Muscle of arm (tissue), 14 donors: ENCODE results near the gene SLC35B3. TPM values are rescaled to one million over a fixed set of nuclear protein-coding genes. Genes with fewer than 3 reads are reported as not detected.
"Not testable (repeated sequence)": the region's sequence is repeated elsewhere in the genome, so short reads cannot be mapped to it uniquely, and the experiment has no call there.

Experiments
- DNase-seq: peaks from one replicate; pipeline ENCODE4 v3.0.0-alpha.2; 2013
- long read RNA-seq, 11 donors: transcript quantifications; one replicate each; lab custom pipeline, GENCODE V29; 2026
- polyA plus RNA-seq, 12 donors: library from polyadenylated mRNA; unstranded; fragments of 120-200 nt; gene quantifications; one replicate each; pipeline ENCODE4 v1.2.1, GENCODE V29; 2013; ENCODE audit not compliant: insufficient read length in 12 of 12

Gene SLC35B3
- polyA plus RNA-seq, result 10 to 100 TPM in 11 of 12 donors, not detected in 1; 12.6 to 27.5 (median 21.4) TPM
- long read RNA-seq, donor 1, partial matches to known transcripts, result 16 of 18 reads
- long read RNA-seq, donor 1, other reads (novel, unspliced or antisense), result 0 of 18 reads
- long read RNA-seq, donor 2, partial matches to known transcripts, result 0 of 1 reads
- long read RNA-seq, donor 2, other reads (novel, unspliced or antisense), result 0 of 1 reads
- long read RNA-seq, donor 3, partial matches to known transcripts, result 0 of 1 reads
- long read RNA-seq, donor 3, other reads (novel, unspliced or antisense), result 0 of 1 reads
- long read RNA-seq, donor 4, partial matches to known transcripts, result 0 of 1 reads
- long read RNA-seq, donor 4, other reads (novel, unspliced or antisense), result 0 of 1 reads
- long read RNA-seq, donor 5, partial matches to known transcripts, result 0 of 4 reads
- long read RNA-seq, donor 5, other reads (novel, unspliced or antisense), result 0 of 4 reads
- long read RNA-seq, donor 6, partial matches to known transcripts, result 0 of 1 reads
- long read RNA-seq, donor 6, other reads (novel, unspliced or antisense), result 0 of 1 reads
- long read RNA-seq, donor 7, partial matches to known transcripts, result 0 of 1 reads
- long read RNA-seq, donor 7, other reads (novel, unspliced or antisense), result 0 of 1 reads
- long read RNA-seq, donor 8, partial matches to known transcripts, result 0 of 2 reads
- long read RNA-seq, donor 8, other reads (novel, unspliced or antisense), result 0 of 2 reads
- long read RNA-seq, donor 9, result 0 reads
- long read RNA-seq, donor 10, partial matches to known transcripts, result 6 of 6 reads
- long read RNA-seq, donor 10, other reads (novel, unspliced or antisense), result 0 of 6 reads
- long read RNA-seq, donor 11, partial matches to known transcripts, result 0 of 1 reads
- long read RNA-seq, donor 11, other reads (novel, unspliced or antisense), result 0 of 1 reads

GRCh38 chr6:8435093-8435844, at the start of gene SLC35B3:
TSS of gene SLC35B3 (minus strand) at chr6:8435545.
- peak; percentile 97 for DNase-seq

DNA sequence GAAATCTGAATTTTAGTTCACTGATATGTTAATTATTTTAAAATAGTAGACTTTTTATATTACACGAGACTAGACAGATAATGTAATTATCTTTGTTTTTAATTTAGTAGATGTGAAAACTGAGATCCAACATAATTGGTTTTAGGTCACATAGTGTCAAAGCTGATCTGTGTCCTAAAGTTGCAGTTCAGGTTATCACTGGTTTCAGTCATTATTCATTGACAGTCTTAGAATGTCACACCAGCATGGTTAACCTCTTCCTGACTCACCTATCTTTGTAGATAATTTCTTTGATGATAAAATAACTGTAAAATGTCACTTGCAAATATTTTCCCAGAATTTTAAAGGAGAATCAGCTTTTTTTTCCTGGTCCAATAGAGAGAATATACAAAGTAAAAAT, 48.3 kb upstream of the SLC35B3 start:
- no peak for DNase-seq

- DNase-seq, result no peak
These were observed 46.4 kb upstream of the SLC35B3 start for GRCh38 chr6:8481727-8482126.

DNA sequence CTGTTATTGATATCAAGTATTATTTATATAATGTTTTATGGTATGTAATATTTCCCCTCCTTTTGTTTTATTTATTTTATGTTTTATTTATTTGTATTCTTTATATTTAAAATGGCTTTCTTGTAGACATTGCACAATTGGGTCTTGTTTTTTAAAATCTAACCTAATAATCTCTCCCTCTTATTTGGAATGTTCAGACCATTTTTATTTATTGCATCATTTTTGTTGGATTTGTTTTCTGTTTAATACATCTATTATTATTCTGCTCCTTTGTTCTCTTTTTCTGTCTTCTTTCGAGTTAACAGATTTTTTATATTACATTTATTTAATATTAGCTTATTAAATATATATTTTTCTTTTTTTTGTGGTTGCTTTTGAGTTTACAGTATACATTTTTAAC, 43.1 kb upstream of the SLC35B3 start:
- DNase-seq, result no peak

DNA sequence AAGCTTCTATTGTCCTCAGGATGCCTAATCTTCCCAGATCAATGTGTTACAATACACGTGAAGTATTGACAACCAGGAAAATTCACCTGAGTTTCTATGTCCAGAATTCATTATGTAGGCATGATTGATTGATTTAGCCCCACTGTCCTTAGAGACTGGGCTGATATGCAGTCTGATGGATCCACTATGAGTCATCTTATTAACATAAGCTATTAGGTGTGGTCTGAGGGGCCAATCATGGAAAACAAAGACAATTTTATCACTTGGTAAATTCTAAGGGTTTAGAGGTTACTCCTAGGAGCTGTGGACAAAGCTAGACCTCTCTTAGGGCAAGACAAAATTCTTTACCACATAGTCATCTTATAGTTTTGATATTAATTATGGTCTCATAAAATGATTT, 41.3 kb upstream of the SLC35B3 start:
- DNase-seq, result no peak

GRCh38 chr6:8468552-8469356, 33.4 kb upstream of the SLC35B3 start:
- DNase-seq, result no peak

DNA sequence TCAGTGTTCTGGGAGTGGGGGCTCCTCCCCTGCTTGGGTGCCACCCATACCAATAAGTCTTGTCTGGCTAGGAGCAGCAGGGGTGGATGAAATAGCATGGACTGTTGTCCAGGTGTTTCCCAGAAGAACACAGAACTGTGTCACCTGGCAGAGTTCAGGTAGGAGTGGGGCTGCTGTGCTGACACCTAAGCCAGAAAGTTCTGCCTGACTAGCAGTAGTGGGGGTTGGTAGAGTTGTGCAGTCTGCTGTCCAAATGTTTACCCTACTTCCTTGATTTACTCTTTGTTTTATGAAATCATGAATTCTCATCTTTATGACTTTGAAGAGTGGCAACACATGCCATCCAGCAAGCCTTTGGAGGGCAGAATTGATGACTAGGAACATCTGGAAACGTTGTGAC, 27.3 kb upstream of the SLC35B3 start:
- DNase-seq, result no peak

DNA sequence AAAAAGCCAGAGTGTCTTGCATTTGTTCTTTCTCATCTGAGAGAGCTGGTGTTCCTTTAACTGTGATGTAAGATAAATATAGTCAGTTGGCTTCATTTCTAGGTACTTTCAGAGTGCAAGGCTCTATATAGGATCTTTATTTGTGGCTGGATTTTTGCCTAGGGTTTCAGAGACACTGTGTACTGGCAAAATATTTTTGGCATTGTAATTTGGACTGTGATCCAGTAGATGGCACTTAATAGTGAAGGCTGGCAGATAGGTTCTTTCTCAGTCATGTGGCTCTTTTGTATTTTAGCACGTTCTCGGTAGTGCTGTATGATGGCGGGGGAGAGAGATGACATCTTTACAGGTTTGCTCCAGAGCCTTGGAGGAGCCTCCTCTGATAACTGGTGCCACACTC, 26.8 kb upstream of the SLC35B3 start:
- no peak for DNase-seq

DNA sequence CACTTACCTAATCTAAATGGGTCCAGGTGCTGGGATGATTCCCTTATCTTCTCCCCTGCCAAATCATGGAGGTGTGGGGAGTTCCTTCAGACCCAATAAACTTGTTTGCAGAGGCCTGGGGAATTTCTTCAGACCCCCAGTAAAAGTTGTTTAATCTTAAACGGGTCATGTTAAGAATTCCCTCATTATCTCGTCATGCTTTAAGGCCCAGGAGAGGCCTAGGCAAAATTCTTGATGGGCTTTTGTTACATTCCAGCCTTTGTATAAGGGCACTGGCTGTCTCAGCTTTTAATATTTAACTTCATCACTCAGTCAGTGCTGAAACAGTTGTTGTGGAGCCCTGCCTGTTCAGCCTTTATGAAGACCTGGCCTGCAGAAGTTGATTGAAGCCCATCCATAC, 11.0 kb upstream of the SLC35B3 start:
- no peak for DNase-seq

- DNase-seq, result not testable (repeated sequence)
These were observed 10.6 kb upstream of the SLC35B3 start for GRCh38 chr6:8445930-8446329.

DNA sequence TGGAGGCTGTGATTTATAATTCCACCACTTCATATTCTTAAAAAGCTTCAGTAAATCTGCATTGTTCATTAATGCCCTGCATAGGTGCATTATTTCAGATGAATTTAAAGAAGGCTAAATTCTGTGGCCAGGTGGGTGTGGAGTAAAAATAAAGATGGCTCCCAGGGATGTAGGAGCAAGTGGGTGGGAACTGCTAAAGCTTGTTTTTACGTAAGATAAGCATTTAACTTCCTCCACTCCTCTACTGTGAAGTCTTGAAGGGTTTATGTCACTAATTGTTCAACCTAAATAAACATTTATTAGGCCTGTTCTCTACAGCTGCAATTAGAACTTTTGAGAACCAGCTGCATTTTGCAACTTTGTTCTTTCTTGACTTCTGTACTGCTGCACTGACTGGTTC, 6.8 kb upstream of the SLC35B3 start:
- no peak for DNase-seq

DNA sequence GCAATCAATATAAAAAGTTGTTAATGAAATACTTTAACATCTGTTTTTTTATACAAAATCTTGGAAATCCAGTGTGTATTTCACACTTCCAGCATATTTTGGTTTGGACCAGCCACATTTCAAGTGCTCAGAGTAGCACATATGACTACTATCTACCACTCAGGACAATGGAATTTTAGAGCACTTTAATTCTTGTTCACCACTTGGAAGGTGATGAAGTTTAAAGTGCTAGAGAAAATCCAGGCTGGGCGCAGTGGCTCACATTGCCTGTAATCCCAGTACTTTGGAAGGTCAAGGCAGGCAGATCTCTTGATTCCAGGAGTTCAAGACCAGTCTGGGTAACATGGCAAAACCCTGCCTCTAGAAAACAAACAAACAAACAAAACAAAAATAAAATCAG, 6.1 kb upstream of the SLC35B3 start:
- no peak for DNase-seq

GRCh38 chr6:8439601-8440268, 4.4 kb upstream of the SLC35B3 start:
- DNase-seq, result no peak

DNA sequence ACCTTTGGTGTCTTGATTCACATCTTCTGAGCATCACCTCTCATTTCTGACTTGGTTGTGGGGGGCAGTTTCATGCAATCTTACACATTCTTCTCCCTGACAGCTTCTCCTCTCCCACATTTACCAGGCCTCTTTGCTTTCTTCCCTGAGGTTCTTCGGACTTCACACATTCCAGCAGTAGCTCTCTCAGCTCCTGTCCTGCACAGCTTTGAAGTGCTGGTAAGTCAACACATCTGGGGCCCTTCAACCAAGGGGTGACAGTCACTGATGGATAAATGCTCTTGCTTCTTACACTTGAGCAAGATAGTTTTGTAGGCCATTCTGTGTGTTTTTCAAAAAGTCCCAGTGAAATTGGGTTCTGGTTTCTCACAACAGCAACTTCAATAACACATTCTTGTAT, 2.5 kb upstream of the SLC35B3 start:
- DNase-seq, result no peak

DNA sequence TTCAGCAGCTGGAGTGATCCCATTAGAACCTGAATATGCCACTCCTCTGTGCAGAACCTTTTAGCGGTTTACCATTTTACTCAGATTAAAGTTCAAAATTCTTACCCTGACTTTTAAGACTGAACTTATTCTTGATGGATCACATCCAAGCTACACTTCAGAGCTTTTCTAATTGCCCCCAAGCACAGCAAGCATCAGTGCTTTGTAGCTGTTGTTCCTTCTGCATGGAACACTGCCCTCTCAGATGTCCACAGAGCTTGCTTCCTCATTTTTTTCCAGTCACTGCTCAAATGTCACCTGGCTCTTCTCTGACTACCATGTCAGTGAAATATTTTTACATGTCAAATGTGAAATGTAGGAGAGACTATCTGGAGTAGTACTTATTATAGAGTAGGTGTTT, 1.6 kb upstream of the SLC35B3 start:
- no peak for DNase-seq

GRCh38 chr6:8435845-8436168, 462 bp upstream of the SLC35B3 start:
- no peak for DNase-seq

- DNase-seq, result no peak
These were observed 635 bp downstream of the SLC35B3 start for GRCh38 chr6:8434727-8435092.

GRCh38 chr6:8432614-8433013, 2.7 kb downstream of the SLC35B3 start:
- DNase-seq, result no peak

DNA sequence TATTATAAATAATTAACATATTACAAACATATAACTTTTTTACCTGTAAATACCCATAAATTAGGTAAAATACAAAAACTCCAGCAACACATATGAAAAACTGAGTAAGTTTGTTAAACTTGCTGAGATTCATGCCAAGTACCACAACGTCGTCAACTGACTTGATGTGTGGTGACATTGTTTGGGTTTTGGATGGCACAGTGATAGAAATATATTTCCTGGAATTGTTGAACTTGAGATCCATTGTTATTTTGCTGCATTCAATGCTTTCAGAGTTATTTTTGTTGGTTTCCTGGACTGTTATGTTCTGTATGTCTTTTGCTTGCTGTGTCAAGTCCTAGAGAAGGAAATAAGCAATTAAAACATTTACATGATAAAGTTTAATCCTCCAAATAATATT, 5.5 kb downstream of the SLC35B3 start:
- no peak for DNase-seq

- DNase-seq, result not testable (repeated sequence)
These were observed 8.8 kb downstream of the SLC35B3 start for GRCh38 chr6:8426544-8426943.

DNA sequence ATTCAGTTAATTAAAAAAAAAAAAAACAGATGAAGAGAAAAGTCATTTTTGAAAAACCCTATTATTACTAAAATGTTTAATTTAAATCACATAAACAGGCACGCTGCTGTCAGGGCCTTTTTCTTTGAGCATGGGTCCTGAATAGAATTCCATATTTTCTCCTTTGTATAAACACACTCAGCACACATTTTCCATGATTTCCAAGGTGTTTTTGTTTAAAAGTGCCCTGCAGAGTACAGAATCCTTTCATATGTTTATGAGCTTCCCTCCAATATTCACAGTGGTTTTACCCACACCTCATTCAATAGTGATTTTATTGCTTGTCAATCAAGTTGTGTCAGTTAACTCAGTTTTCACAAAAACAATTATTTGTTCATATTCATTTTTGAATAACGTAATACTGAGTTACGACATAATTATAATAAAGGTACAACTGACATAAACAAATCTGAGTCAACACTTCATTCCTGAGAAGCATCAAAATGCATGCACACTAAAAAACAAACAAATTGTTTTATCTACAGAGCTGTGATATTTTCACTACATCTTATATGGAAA, 15.2 kb downstream of the SLC35B3 start:
- no peak for DNase-seq
